K562 (cell line): ENCODE results near the gene ORC2. TPM values are rescaled to one million over a fixed set of nuclear protein-coding genes. Genes with fewer than 3 reads are reported as not detected.
A peak's percentile ranks its signal among the peaks of the same experiment; 100 is the strongest.

Experiments used
- ARID1B ChIP-seq: fragments of 450-650 bp; IDR thresholded peaks from 2 replicates; pipeline ENCODE4 v1.6.1; 2016; ENCODE audit warnings: antibody characterized with exemption, mild to moderate bottlenecking, inconsistent platforms
- BRD9 ChIP-seq: fragments of 450-650 bp; IDR thresholded peaks from 2 replicates; pipeline ENCODE4 v1.6.1; 2018; ENCODE audit warnings: low read depth; ENCODE audit not compliant: partially characterized antibody
- CEBPG ChIP-seq, 3 experiments: fragments of 200-800 bp in 1 of 3; sonication (Bioruptor generic) in 1 of 3; sonication (generic) in 1 of 3; formaldehyde crosslinking in 1 of 3; IDR thresholded peaks in 2 of 3; conservative IDR thresholded peaks in 1 of 3; 2 replicates each; pipeline versions ENCODE4 v1.6.1 to v1.8.0; 2016 to 2022; ENCODE audit warnings: missing compliant biosample characterization in 2 of 3, missing genetic modification characterization in 2 of 3, mild to moderate bottlenecking in 1 of 3, missing genetic modification reagents in 1 of 3
- CHAMP1 ChIP-seq: fragments of 450-650 bp; IDR thresholded peaks from 2 replicates; pipeline ENCODE4 v1.6.1; 2016; ENCODE audit warnings: mild to moderate bottlenecking
- ELK3 ChIP-seq: fragments of 450-650 bp; formaldehyde crosslinking; IDR thresholded peaks from 2 replicates; pipeline ENCODE4 v1.4.0; 2020; ENCODE audit warnings: mild to moderate bottlenecking
- ETV6 ChIP-seq, 3 experiments: fragments of 150-350 bp in 1 of 3; sonication (generic) in 1 of 3; formaldehyde crosslinking in 1 of 3; IDR thresholded peaks; 2 replicates each; pipeline versions ENCODE4 v1.6.1 to v1.8.0; 2014 to 2022; ENCODE audit warnings: borderline replicate concordance in 2 of 3, low read depth in 2 of 3, antibody characterized with exemption in 1 of 3, low read length in 1 of 3, mild to moderate bottlenecking in 1 of 3, missing genetic modification reagents in 1 of 3
- GABPB2 ChIP-seq: fragments of 250-450 bp; sonication (Bioruptor Pico); conservative IDR thresholded peaks from 2 replicates; pipeline ENCODE4 v1.5.1; 2021; ENCODE audit warnings: mild to moderate bottlenecking
- HNRNPH1 ChIP-seq: fragments of 200-400 bp; formaldehyde crosslinking; optimal IDR thresholded peaks from 2 replicates; pipeline ENCODE3; 2017; ENCODE audit warnings: low read depth, mild to moderate bottlenecking, low read length, moderate library complexity
- LCOR ChIP-seq: sonication (generic); formaldehyde crosslinking; IDR thresholded peaks from 2 replicates; pipeline ENCODE4 v1.8.0; 2022; ENCODE audit warnings: mild to moderate bottlenecking, missing genetic modification reagents
- MTF1 ChIP-seq: fragments of 250-450 bp; sonication (Bioruptor Pico); IDR thresholded peaks from 2 replicates; pipeline ENCODE4 v1.9.0; 2021; ENCODE audit warnings: moderate library complexity, mild to moderate bottlenecking, inconsistent platforms, borderline replicate concordance
- NFYB ChIP-seq: IDR thresholded peaks from 2 replicates; pipeline ENCODE4 v1.6.1; 2011; ENCODE audit warnings: mild to moderate bottlenecking, moderate library complexity; ENCODE audit not compliant: insufficient read length; ENCODE audit errors: extremely low read depth
- NR2C2 ChIP-seq, 2 experiments: fragments of 200-800 bp in 1 of 2; sonication (Bioruptor generic) in 1 of 2; sonication (generic) in 1 of 2; formaldehyde crosslinking in 1 of 2; IDR thresholded peaks; 2 replicates each; pipeline versions ENCODE4 v1.6.1 to v1.8.0; 2016 to 2022; ENCODE audit warnings: mild to moderate bottlenecking in 1 of 2, missing compliant biosample characterization in 1 of 2, missing genetic modification characterization in 1 of 2, missing genetic modification reagents in 1 of 2
- SAP30 ChIP-seq: fragments of 200-600 bp; sonication (generic); IDR thresholded peaks from 2 replicates; pipeline ENCODE4 v1.6.1; 2012; ENCODE audit warnings: borderline replicate concordance, low read depth, mild to moderate bottlenecking, moderate library complexity, low read length, control low read depth, inconsistent platforms; ENCODE audit not compliant: insufficient read depth, poor library complexity, severe bottlenecking
- SNRNP70 ChIP-seq: fragments of 200-400 bp; formaldehyde crosslinking; optimal IDR thresholded peaks from 2 replicates; pipeline ENCODE3; 2017; ENCODE audit warnings: low read depth, low read length
- SP2 ChIP-seq: IDR thresholded peaks from 2 replicates; pipeline ENCODE4 v1.6.1; 2011; ENCODE audit warnings: mild to moderate bottlenecking, low read depth, low read length, moderate library complexity; ENCODE audit not compliant: poor library complexity, severe bottlenecking; ENCODE audit errors: extremely low read depth
- YBX1 ChIP-seq: fragments of 450-650 bp; IDR thresholded peaks from 2 replicates; pipeline ENCODE4 v1.7.1; 2016; ENCODE audit warnings: mild to moderate bottlenecking
- ZBTB7A ChIP-seq: IDR thresholded peaks from 2 replicates; pipeline ENCODE4 v1.6.1; 2011; ENCODE audit warnings: low read depth, mild to moderate bottlenecking, low read length, moderate library complexity, borderline replicate concordance; ENCODE audit not compliant: control insufficient read depth
- ZNF121 ChIP-seq: sonication (generic); formaldehyde crosslinking; conservative IDR thresholded peaks from 2 replicates; pipeline ENCODE4 v1.8.0; 2022; ENCODE audit warnings: missing genetic modification reagents
- polyA plus RNA-seq, 8 experiments: library from polyadenylated mRNA; depleted of rRNA in 4 of 8; stranded (reverse) in 5 of 8; unstranded in 3 of 8; fragments of >200 nt; fragmentation: Nextera tagmentation in 2 of 8; fragmentation: Illumina TruSeq in 1 of 8; extraction: Ambion mirVana in 2 of 8; extraction: Trizol in 1 of 8; gene quantifications; 2 replicates each; pipeline versions ENCODE4 v1.2.1 to v1.2.3, GENCODE V29; 2011 to 2014; ENCODE audit warnings: inconsistent platforms in 1 of 8, missing spikeins in 1 of 8
- total RNA-seq, 7 experiments: library from RNA; depleted of rRNA in 6 of 7; stranded (reverse); fragments of >200 nt in 6 of 7; fragmentation: Illumina TruSeq in 2 of 7; extraction: Trizol in 2 of 7; gene quantifications; 2 replicates each; pipeline versions ENCODE4 v1.2.1 to v1.2.3, GENCODE V29; 2011 to 2021; ENCODE audit warnings: low replicate concordance in 1 of 7
- TF ChIP-seq, protein P1 (sequence below): fragments of 450-650 bp; formaldehyde crosslinking; IDR thresholded peaks from 2 replicates; pipeline ENCODE4 v1.4.0; 2020; ENCODE audit warnings: mild to moderate bottlenecking, moderate library complexity

Gene ORC2
- total and polyA plus RNA-seq, 9 of the 15 experiments (the other 6 are each of a cell fraction or from before 2014, with no cell fraction given) = 5.6 to 41.1 (median 19.0) TPM

DNA sequence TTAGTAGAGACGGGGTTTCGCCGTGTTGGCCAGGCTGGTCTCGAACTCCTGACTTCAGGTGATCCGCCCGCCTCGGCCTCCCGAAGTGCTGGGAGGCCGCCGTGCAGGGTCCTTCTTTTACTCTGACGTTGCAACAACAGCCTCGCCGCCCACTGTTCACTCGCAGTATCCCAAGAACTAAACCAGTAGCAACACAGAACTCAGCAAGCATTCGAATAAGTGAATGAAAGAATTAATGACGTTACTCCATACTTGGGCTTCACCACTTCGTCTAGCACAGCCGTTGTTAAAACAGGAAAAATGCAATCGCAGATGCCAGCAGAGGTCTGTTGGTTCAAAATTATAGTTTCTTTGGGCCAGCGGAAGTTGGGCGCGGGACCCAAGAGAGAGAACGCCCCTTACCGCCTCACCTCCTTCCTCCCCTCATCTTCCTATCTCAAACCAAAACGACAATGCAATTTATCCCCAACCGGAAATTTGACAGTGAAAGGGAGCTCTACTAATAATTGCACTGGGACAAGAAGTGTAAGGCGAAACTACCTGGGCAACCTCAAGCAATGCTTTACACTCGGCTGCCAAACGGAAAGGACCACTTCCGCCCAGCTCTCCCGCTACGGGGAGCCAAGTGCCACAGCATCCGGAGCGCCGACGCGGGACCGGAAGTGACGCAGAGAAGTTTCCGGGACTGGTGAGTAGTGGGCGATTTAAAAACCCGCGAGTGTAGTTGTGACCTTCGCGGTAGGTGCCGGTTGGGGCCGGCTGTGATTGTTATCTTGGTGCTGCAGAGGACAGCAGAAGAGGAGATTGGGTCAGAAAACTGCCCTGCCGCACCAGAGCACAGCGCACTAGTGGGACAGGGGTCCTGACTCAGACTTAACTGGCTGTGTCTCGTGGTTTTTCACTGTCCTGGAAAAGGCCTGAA is 74.5 kb downstream of the ORC2 start, which contains the start of the genes NIF3L1 and PPIL3 (continued):
- no peak; the same call in 1 of the 2 replicates for TF ChIP-seq CEBPG (CRISPR knock-in tag; IDR thresholded peaks at IDR 0.05)
- TF ChIP-seq CEBPG (tag; conservative IDR thresholded peaks at IDR 0.05 in 1 of 2, IDR thresholded peaks at IDR 0.05 in 1 of 2) = no peak; a peak in 1 of 4 replicates
- TF ChIP-seq ZBTB7A = no peak; the same call in 1 of the 2 replicates
- no peak for TF ChIP-seq ZNF121
- no peak for TF ChIP-seq NFYB
- no peak for TF ChIP-seq BRD9
- TF ChIP-seq MTF1 (CRISPR knock-in tag) = no peak
- TF ChIP-seq SAP30 = no peak
- TF ChIP-seq YBX1 = no peak
- no peak for TF ChIP-seq HNRNPH1
- TF ChIP-seq SP2 = no peak
- no peak for TF ChIP-seq GABPB2 (CRISPR knock-in tag)
- peak; percentile 65; the same call in 1 of the 2 replicates for TF ChIP-seq ARID1B
- no peak for TF ChIP-seq ELK3
- peak; percentile 60; the same call in 1 of the 2 replicates for TF ChIP-seq CHAMP1
- peak; percentile 68; the same call in 1 of the 2 replicates for TF ChIP-seq NR2C2 (CRISPR knock-in tag; IDR thresholded peaks at IDR 0.05)
- TF ChIP-seq NR2C2 (tag; IDR thresholded peaks at IDR 0.05) = peak; percentile 88
- TF ChIP-seq, protein P1, sequence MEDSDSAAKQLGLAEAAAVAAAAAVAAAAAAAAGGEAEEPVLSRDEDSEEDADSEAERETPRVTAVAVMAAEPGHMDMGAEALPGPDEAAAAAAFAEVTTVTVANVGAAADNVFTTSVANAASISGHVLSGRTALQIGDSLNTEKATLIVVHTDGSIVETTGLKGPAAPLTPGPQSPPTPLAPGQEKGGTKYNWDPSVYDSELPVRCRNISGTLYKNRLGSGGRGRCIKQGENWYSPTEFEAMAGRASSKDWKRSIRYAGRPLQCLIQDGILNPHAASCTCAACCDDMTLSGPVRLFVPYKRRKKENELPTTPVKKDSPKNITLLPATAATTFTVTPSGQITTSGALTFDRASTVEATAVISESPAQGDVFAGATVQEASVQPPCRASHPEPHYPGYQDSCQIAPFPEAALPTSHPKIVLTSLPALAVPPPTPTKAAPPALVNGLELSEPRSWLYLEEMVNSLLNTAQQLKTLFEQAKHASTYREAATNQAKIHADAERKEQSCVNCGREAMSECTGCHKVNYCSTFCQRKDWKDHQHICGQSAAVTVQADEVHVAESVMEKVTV = no peak
- peak; percentile 47 for TF ChIP-seq LCOR (CRISPR knock-in tag)
- TF ChIP-seq ETV6 (IDR thresholded peaks at IDR 0.05; ENCODE audit: borderline replicate concordance in 1 of 2, low read depth in 2 of 2, low read length in 1 of 2) = no peak
- no peak for TF ChIP-seq ETV6 (CRISPR knock-in tag; IDR thresholded peaks at IDR 0.05; ENCODE audit: borderline replicate concordance)
- TF ChIP-seq SNRNP70 = no peak
